ENCODE data around the gene PGA5.
"Not testable (repeated sequence)": the region's sequence is repeated elsewhere in the genome, so short reads cannot be mapped to it uniquely, and the experiment has no call there.

- TF ChIP-seq, protein P1, sequence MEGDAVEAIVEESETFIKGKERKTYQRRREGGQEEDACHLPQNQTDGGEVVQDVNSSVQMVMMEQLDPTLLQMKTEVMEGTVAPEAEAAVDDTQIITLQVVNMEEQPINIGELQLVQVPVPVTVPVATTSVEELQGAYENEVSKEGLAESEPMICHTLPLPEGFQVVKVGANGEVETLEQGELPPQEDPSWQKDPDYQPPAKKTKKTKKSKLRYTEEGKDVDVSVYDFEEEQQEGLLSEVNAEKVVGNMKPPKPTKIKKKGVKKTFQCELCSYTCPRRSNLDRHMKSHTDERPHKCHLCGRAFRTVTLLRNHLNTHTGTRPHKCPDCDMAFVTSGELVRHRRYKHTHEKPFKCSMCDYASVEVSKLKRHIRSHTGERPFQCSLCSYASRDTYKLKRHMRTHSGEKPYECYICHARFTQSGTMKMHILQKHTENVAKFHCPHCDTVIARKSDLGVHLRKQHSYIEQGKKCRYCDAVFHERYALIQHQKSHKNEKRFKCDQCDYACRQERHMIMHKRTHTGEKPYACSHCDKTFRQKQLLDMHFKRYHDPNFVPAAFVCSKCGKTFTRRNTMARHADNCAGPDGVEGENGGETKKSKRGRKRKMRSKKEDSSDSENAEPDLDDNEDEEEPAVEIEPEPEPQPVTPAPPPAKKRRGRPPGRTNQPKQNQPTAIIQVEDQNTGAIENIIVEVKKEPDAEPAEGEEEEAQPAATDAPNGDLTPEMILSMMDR (IDR thresholded peaks at IDR 0.05) = not testable (repeated sequence)
- not testable (repeated sequence) for TF ChIP-seq POLR2AphosphoS5 (IDR thresholded peaks at IDR 0.05; ENCODE audit: insufficient read depth in 1 of 2, low read depth in 1 of 2)
Measured at GRCh38 chr11:61210629-61211028, 30.3 kb upstream of the PGA5 start.

Measured in vagina (tissue), 2 donors.